ENCODE results near the gene ZNF18. TPM values are rescaled to one million over a fixed set of nuclear protein-coding genes. Genes with fewer than 3 reads are reported as not detected.
A peak's percentile ranks its signal among the peaks of the same experiment; 100 is the strongest.
"Not testable (repeated sequence)": the region's sequence is repeated elsewhere in the genome, so short reads cannot be mapped to it uniquely, and the experiment has no call there.

ZNF18 gene
- total RNA-seq, 1 donor from 2014 or later: 6.1 TPM

GRCh38 chr17:11981862-11982261 lies 15.4 kb downstream of the ZNF18 start:
- no peak for ATAC-seq

- no peak for ATAC-seq
Measured at GRCh38 chr17:11980813-11981212, 16.5 kb downstream of the ZNF18 start.

- no peak for ATAC-seq
Measured at GRCh38 chr17:11979795-11980194, 17.5 kb downstream of the ZNF18 start.

GRCh38 chr17:11972741-11973140 lies 24.5 kb downstream of the ZNF18 start:
- ATAC-seq: not testable (repeated sequence)

GRCh38 chr17:11969565-11969964 lies 27.7 kb downstream of the ZNF18 start:
- ATAC-seq: peak; percentile 88

GRCh38 chr17:11954936-11955335 lies 42.3 kb downstream of the ZNF18 start:
- peak; percentile 84 for ATAC-seq

GRCh38 chr17:11953924-11954323 lies 43.4 kb downstream of the ZNF18 start:
- no peak for ATAC-seq

GRCh38 chr17:11952610-11953009 lies 44.7 kb downstream of the ZNF18 start:
- ATAC-seq: no peak

GRCh38 chr17:11950771-11951519 lies 46.3 kb downstream of the ZNF18 start:
- no peak for ATAC-seq

- peak; percentile 23 for ATAC-seq
Measured at GRCh38 chr17:11949571-11949970, 47.7 kb downstream of the ZNF18 start.

- ATAC-seq: peak; percentile 57
Measured at GRCh38 chr17:11948789-11949188, 48.5 kb downstream of the ZNF18 start.

- peak; percentile 66 for ATAC-seq
Measured at GRCh38 chr17:11944587-11944986, 52.7 kb downstream of the ZNF18 start.

GRCh38 chr17:11943759-11944347 lies 53.4 kb downstream of the ZNF18 start:
- peak; percentile 89 for ATAC-seq

GRCh38 chr17:11943086-11943485 lies 54.2 kb downstream of the ZNF18 start:
- not testable (repeated sequence) for ATAC-seq

GRCh38 chr17:11940904-11941303 lies 56.4 kb downstream of the ZNF18 start:
- no peak for ATAC-seq

- ATAC-seq: peak; percentile 23
Measured at GRCh38 chr17:11935734-11936406, 61.4 kb downstream of the ZNF18 start.

GRCh38 chr17:11932337-11932898 lies 64.9 kb downstream of the ZNF18 start:
- no peak for ATAC-seq

- ATAC-seq: peak; percentile 57
Measured at GRCh38 chr17:11928436-11928835, 68.8 kb downstream of the ZNF18 start.

Other genes starting within 250 kb of the ZNF18 start
- 29.7 TPM for gene MAP2K4, start 23.4 kb upstream of the ZNF18 start, total RNA-seq

Measured in esophagus mucosa (tissue), 1 donor.